LNCaP clone FGC (cell line): ENCODE measurements around the gene INTS6.

Source experiments
- DNase-seq: peaks from one replicate; pipeline ENCODE4 v3.0.0-alpha.2; 2011; ENCODE audit warnings: low read depth
- H3K4me3 ChIP-seq: 2 replicates; pipeline ENCODE4 v1.5.1; 2011; ENCODE audit warnings: mild to moderate bottlenecking, low read depth, low read length, control low read depth
- CTCF ChIP-seq: IDR thresholded peaks from 2 replicates; pipeline ENCODE4 v1.5.1; 2012; ENCODE audit warnings: mild to moderate bottlenecking; ENCODE audit not compliant: control insufficient read depth, insufficient read depth; ENCODE audit errors: extremely low read depth

Gene INTS6

DNA sequence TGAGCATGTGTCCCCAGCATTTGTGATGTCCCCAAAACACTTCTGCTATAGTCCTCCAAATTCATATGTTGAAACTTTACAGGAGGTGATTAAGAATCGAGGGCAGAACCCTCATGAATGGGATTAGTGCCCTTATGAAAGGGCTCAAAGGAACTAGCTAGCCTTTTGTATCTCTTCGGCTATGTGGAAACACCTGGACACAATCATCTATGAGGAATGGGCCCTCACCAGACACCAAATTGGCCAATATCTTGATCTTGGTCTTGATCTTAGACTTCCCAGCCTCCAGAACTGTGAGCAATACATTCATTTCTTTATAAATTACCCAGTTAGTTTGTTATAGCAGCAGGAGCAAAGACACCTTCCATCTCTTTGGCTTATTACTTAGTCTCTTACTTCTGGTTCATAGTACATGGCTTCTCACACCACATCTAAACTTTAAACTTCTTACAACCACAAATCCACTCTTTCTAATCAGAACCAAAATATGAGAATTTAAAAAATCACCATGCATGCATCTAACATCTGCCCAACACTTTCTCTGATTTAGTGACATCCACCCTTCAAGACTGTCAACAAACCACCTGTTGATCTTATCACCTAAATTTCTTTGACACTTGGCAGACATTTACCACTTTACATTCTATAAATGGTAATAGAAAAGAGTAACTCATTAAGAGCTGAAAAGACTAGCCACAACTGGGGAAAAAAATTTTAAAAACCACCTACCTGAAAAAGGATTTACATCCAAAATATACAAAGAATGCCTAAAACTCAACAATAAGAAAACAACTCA, 120.1 kb downstream of the INTS6 start:
- no peak for TF ChIP-seq CTCF
- no peak overlapping the region for H3K4me3 ChIP-seq
- no peak for DNase-seq

DNA sequence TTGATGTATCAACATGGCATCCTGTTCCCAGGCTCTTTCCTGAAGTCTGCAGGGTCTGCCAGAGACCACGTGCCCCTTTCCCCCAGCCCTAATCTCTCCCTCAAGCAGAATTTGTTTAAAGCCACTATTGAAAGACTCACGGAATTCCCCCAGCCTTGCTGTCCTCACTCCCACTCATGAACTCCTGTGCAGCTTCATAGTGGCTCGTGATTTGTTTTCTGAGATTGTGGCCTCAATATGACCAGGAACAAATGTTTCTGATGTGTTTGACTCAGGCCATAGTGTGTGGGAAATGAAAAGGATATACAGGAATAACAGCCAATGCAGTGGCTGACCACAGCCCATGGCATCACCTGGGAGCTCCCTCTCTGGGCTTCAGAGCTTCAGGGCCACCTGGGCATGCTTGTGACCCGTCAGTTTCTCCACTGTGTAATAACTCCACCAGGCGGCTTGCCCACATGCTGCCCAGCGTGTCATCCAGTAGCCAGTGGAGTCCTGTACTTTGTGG, 121.4 kb downstream of the INTS6 start:
- TF ChIP-seq CTCF: no peak
- no peak for DNase-seq
- H3K4me3 ChIP-seq: no peak overlapping the region

GRCh38 chr13:51330791-51331190, 122.0 kb downstream of the INTS6 start:
- DNase-seq: no peak
- TF ChIP-seq CTCF: no peak
- no peak overlapping the region for H3K4me3 ChIP-seq

- no peak for DNase-seq
- no peak for TF ChIP-seq CTCF
- H3K4me3 ChIP-seq: no peak overlapping the region
Observed at GRCh38 chr13:51329606-51330005, 123.2 kb downstream of the INTS6 start.

- no peak for TF ChIP-seq CTCF
- H3K4me3 ChIP-seq: no peak overlapping the region
- no peak for DNase-seq
Observed at GRCh38 chr13:51328488-51328887, 124.3 kb downstream of the INTS6 start.

DNA sequence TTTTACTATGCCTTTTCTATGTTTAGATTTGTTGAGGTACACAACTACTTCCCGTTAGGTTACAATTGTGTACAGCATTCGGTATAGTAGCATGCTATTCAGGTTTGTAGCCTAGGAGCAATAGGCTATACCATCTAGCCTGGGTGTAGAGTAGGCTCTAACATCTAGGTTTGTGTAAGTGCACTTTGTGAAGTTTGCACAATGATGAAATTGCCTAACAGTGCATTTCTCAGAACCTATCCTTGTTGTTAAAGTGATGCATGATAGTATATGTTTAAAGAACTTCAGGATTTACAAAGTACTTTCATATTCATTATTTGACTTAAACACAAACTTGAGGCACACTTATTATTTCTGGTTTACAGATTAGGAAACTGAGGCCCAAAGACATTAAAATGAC, 124.9 kb downstream of the INTS6 start:
- TF ChIP-seq CTCF: no peak
- DNase-seq: no peak
- H3K4me3 ChIP-seq: no peak overlapping the region

- TF ChIP-seq CTCF: no peak
- no peak for DNase-seq
Observed at GRCh38 chr13:51326777-51327176, 126.1 kb downstream of the INTS6 start.

More at GRCh38 chr13:51326777-51327176, 126.1 kb downstream of the INTS6 start:
- no peak overlapping the region for H3K4me3 ChIP-seq
